GM23248 (cell line): Measurements from ENCODE around the gene STS.

ENCODE experiments used
- EZH2 ChIP-seq: fragments of 200-600 bp; sonication (generic); IDR thresholded peaks from 2 replicates; pipeline ENCODE4 v1.6.1; 2018; ENCODE audit warnings: antibody characterized with exemption, mild to moderate bottlenecking; ENCODE audit not compliant: insufficient read depth, poor library complexity, severe bottlenecking
- EZH2phosphoT487 ChIP-seq: fragments of 200-600 bp; sonication (generic); IDR thresholded peaks from 2 replicates; pipeline ENCODE4 v1.6.1; 2018; ENCODE audit warnings: antibody characterized with exemption, moderate library complexity, mild to moderate bottlenecking, low read depth; ENCODE audit not compliant: insufficient read depth

GRCh38 chrX:7194606-7195005, 47.1 kb downstream of the STS start:
- TF ChIP-seq EZH2phosphoT487 (no peak), EZH2 (no peak)
